Raji (cell line): ENCODE measurements around the gene ROMO1.

Experiments
- POLR2A ChIP-seq: IDR thresholded peaks from 2 replicates; pipeline ENCODE4 v1.6.1; 2011; ENCODE audit warnings: low read depth, low read length, control low read depth; ENCODE audit not compliant: insufficient read depth

ROMO1 gene

DNA sequence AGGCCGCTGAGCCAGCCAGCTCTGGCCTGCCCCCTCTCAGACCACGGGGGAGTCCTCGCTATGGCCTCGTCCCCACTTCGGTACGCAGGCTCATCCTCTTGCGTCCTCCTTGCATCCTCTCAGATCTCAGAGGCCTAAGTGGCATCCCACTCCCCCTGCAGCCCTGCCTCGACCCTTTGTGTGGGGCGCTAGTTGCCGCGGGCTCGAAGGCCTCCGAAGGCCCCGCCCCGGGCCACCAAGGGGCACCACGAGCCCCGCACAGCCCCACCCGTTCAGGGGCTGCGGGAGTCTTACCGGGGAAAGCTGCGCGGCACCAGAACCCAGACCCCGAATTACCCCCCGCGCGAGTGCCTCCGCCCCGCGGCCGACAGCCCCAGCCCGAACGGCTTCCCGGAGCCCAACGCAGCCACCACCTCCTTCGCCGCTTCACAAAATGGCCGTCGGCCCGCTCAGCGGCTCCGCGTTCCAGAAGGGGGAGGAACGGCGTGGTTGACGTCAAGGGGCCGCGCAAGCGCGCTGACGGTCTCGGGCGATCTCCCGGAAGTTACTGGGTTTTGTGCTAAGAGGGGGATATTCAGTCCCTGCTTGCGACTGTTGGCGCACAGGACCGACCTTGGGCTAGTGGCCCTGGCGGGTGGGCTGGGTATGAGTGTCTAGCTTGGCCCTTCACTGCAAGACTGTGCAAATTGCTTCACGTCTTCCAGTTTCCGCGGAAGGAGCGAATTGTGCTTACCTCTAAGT, 34.6 kb upstream of the ROMO1 start, which contains the start of the genes CPNE1 and RBM12:
CPNE1 (minus strand) TSS at position 435 of the 741 bp plus-strand sequence. CDS start 31,977 bp downstream, outside the sequence.
RBM12 (minus strand) TSS at position 435 of the 741 bp plus-strand sequence. CDS start 9,578 bp downstream, outside the sequence.
- TF ChIP-seq POLR2A, result peak; percentile 97

DNA sequence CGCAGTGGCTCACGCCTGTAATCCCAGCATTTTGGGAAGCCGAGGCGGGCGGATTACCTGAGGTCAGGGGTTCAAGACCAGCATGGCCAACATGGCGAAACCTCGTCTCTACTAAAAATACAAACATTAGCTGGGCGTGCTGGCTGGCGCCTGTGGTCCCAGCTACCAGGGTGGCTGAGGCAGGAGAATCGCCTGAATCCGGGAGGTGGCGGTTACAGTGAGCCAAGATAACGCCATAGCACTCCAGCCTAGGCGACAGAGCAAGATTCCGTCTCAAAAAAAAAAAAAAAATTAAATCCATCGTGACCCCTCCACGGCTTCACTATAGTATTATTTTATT, 33.3 kb upstream of the ROMO1 start:
- no peak for TF ChIP-seq POLR2A

DNA sequence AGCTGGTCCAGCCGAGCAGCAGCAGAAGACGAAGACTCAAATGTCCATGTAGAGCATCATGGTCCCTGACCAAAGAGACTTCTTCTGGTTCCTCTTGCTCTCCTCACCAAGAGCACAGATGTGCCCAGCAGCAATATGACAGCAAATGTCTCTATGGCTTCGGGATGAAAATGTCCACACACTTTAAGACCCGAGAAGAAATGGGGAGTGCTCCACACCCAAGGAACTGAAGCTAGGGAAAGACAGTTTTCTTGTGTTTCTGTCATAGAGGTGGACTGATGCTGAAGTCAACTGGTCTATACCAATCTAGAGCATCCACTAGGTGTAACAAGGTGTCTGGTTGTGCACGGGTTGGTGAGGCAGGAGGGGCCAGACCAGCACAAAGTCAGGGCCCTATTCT, 30.0 kb upstream of the ROMO1 start:
- TF ChIP-seq POLR2A, result no peak

DNA sequence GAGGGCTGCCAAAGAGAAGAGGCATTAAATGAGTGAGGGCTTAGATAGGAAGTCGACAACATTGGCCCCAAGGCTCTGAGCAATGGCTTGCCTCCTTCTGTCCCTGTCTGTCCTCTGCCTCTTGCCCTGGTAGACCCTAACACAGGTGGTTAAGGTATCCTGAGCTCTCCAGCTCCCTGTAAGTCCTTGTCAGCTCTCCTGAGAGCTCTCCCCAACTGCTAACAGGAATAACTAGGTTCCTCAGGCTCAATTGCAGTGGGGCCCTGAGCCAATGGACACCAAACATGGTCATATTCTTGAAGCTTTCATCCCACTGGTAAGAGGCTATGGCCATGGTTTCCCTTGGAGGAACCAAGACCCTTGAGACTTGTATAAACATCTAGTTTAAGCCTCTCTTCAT, 29.5 kb upstream of the ROMO1 start:
- TF ChIP-seq POLR2A, result no peak

GRCh38 chr20:35673884-35674283, 25.3 kb upstream of the ROMO1 start:
- no peak for TF ChIP-seq POLR2A

DNA sequence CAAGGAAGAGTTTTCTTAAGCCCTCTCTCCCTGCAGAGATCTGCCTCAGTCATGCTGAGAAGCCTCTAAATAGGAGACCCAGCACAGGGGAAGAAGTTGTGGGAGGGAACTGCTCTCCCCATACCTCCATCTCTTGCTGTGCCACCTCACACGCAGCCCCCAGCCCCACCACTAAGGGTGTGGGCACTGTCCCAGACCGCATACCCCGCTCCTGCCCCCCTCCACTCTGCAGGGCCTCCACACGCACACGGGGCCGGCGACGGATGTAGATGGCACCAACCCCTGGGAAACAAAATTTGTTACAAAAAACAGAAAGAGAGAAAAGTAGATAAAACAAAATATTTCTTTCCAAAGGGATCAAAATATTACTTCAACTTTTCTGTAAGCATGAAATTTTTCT, 24.3 kb upstream of the ROMO1 start:
- TF ChIP-seq POLR2A, result no peak

- no peak for TF ChIP-seq POLR2A
Observed at GRCh38 chr20:35680452-35681183, 18.6 kb upstream of the ROMO1 start.

DNA sequence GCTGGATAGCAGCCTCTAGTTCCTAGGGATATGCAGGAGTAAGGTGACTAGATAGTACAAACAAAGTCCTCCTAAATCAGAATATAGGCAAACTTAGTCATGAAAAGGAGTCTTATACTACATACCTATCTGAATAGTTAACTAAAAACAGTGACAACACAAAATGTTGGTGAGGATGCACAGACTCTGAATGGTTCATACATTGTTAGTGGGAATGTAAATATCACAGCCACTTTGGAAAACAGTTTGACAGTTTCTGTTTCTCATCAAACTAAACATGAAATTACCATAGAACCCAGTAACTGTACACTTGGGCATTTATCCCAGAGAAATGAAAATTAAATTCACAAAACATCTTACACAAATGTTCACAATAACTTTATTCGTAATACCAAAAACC, 17.2 kb upstream of the ROMO1 start:
- no peak for TF ChIP-seq POLR2A

- TF ChIP-seq POLR2A, result no peak
Observed at GRCh38 chr20:35690265-35690664, 8.9 kb upstream of the ROMO1 start.

DNA sequence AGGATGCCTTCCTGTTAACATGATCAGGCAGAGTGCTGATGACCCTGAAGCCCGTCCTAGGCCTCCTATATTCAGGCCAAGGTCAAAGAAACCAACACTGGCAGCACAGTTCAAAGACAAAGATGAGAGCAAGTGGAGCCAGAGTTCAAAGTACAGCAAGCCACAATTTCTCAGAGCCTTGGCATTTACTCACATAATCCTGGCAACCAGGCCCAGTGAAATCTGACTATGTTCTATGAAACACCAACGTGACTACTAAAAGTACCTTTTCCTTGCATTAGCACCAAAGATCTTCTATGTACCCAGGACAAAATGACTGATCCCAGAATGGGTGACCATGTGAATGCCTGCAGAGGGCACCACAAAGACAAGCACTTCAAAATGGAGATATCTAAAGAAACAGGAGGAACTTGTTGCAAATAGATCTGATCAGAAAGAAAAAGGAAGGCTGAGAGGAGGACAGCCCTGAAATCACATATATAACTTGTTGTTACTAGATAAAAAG, 3.9 kb upstream of the ROMO1 start:
- no peak for TF ChIP-seq POLR2A

DNA sequence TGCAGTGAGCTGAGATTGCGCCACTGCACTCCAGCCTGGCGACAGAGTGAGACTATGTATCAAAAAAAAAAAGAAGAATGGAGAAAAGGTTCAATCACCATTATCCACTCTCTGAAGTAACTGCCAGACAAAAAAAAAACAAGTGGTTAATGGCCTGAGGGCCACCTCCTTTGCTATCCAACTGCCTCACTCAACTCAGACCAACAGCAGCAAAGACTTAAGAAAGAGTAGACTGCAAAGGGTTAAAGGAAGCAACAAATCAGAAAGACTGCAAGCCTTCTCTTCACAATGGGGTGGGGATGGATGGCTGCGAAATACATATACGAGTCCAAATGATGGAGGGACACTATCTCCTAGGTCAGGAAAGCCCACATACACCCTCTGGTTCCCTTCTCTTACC, 3.2 kb upstream of the ROMO1 start:
- TF ChIP-seq POLR2A, result no peak

- no peak for TF ChIP-seq POLR2A
Observed at GRCh38 chr20:35697696-35698297, 1.4 kb upstream of the ROMO1 start.

GRCh38 chr20:35698298-35699126, 693 bp upstream of the ROMO1 start:
- no peak for TF ChIP-seq POLR2A

- TF ChIP-seq POLR2A, result no peak
Observed at GRCh38 chr20:35699957-35700624, 886 bp downstream of the ROMO1 start.

GRCh38 chr20:35700625-35701148, 1.5 kb downstream of the ROMO1 start:
- no peak for TF ChIP-seq POLR2A
